Activated CD4-positive, alpha-beta memory T cell treated with anti-CD3 and anti-CD28 coated beads for 36 hours (primary cell): ENCODE measurements around the gene ZNF329. TPM values are rescaled to one million over a fixed set of nuclear protein-coding genes. Genes with fewer than 3 reads are reported as not detected.

Experiments used
- CTCF ChIA-PET: fragments of 350-600 bp; sonication (Branson Sonifier 250); formaldehyde crosslinking; loops from one replicate; lab custom pipeline; 2021; ENCODE audit warnings: antibody characterized with exemption, inconsistent platforms; lab: Charles Lee
- POLR2A ChIA-PET: fragments of 350-600 bp; sonication (Branson Sonifier 250); formaldehyde crosslinking; loops from one replicate; lab custom pipeline; 2021; ENCODE audit warnings: antibody characterized with exemption; lab: Charles Lee
- DNase-seq: peaks from one replicate; pipeline ENCODE4 v3.0.0-alpha.2; 2020
- H3K27ac Mint-ChIP-seq: one replicate; pipeline ENCODE4 v1.8.0; 2021; ENCODE audit warnings: mixed read lengths
- H3K27me3 Mint-ChIP-seq: one replicate; pipeline ENCODE4 v1.8.0; 2021; ENCODE audit warnings: mixed read lengths
- H3K36me3 Mint-ChIP-seq: one replicate; pipeline ENCODE4 v1.8.0; 2021; ENCODE audit warnings: mixed read lengths
- H3K4me1 Mint-ChIP-seq: one replicate; pipeline ENCODE4 v1.8.0; 2021; ENCODE audit warnings: low read depth, mixed read lengths
- H3K4me3 Mint-ChIP-seq: one replicate; pipeline ENCODE4 v1.8.0; 2021; ENCODE audit warnings: mild to moderate bottlenecking, mixed read lengths
- H3K9me3 Mint-ChIP-seq: one replicate; pipeline ENCODE4 v1.8.0; 2021; ENCODE audit warnings: mixed read lengths
- intact Hi-C: fragments of 100-400 bp; cut with micrococcal nuclease; formaldehyde crosslinking; loops from one replicate; pipeline ENCODE4 v1.15.1; 2023
- total RNA-seq, 2 experiments: library from RNA; stranded (reverse); gene quantifications; one replicate each; pipeline ENCODE4 v1.2.3, GENCODE V29; 2021

Gene ZNF329
- total RNA-seq, 2 experiments from 2014 or later, result 4.2 to 4.4 TPM

DNA sequence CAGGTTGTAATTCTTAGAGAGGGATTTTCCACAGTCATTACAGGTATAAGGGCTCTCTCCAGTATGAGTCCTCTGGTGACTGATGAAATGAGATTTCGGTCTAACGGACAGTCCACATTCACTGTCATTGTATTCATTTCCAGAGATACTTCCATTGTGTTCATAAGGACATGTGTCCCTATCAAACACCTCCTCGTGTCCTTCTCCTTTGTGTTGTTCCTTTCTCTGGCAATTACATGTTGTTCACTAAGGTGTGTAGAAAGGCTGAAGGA is 42.1 kb downstream of the ZNF329 start:
- peaks cover 73% of the 10 kb centered on the region for H3K9me3 Mint-ChIP-seq
- H3K36me3 Mint-ChIP-seq, result peaks cover 52% of the 10 kb centered on the region
- no peak overlapping the region for H3K27ac Mint-ChIP-seq
- intact Hi-C loops, result no loop called here
- H3K4me1 Mint-ChIP-seq, result no peaks in the 10 kb centered on the region
- H3K4me3 Mint-ChIP-seq, result no peak overlapping the region
- DNase-seq, result no peak
- ChIA-PET POLR2A (no interaction called here), CTCF (no interaction called here)
- H3K27me3 Mint-ChIP-seq, result no peaks in the 10 kb centered on the region

DNA sequence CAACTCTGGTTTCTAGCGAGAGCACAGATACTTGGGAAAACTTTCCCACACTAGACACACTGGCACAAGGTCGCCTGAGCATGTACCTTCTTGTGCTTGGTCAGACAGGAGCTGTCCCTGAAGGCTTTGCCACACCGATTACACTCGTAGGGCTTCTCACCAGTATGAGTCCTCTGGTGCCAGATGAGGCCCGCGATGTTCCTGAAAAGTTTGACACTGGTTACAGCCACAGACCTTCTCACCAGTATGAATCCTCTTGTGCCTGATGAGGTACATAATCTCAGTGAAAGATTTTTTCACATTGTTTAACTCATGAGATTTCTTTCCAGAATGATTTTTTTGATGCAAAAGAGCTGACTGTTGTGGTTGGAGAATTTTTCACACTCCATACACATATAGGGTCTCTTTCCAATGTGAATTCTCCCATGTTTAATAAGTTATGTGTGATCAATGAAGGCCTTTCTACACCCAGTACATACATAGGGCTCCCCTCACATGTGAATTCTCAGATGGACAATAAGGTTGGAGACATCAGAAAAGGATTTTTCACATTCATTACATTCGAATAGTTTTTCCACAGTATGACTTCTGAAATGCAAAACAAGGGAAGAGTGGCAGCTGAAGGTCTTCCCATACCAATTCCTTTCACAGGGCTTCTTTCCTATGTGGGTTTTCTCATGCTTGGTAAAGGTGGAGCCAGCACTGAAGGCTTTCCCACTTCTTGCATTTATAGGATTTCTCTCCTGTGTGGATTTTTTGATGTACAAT is 42.6 kb downstream of the ZNF329 start:
- peaks cover 73% of the 10 kb centered on the region for H3K9me3 Mint-ChIP-seq
- H3K36me3 Mint-ChIP-seq, result peaks cover 53% of the 10 kb centered on the region
- ChIA-PET POLR2A (no interaction called here), CTCF (no interaction called here)
- H3K4me3 Mint-ChIP-seq, result no peak overlapping the region
- intact Hi-C loops, result no loop called here
- no peaks in the 10 kb centered on the region for H3K27me3 Mint-ChIP-seq
- H3K4me1 Mint-ChIP-seq, result no peaks in the 10 kb centered on the region
- DNase-seq, result no peak
- no peak overlapping the region for H3K27ac Mint-ChIP-seq

DNA sequence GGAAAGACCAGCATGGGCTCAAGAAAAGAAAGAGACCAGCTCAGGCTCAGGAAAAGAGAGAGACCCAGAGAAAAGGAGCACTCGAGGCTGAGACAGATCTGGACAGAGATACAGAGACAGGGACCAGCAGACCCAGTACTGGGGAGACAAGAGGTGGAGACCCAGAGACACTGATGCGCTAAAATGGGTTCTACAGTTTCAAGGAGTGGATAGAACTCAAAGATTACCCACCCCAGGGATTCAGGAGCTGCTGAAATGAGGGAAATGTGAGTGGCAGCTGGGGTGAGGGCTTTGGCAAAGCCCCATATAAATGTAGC is 51.9 kb downstream of the ZNF329 start:
- peaks cover 43% of the 10 kb centered on the region for H3K9me3 Mint-ChIP-seq
- POLR2A ChIA-PET, result no interaction called here
- CTCF ChIA-PET, result no interaction called here
- H3K4me1 Mint-ChIP-seq, result peaks cover 11% of the 10 kb centered on the region
- intact Hi-C loops, result loop anchor here (2.0 kb wide), 2 partner anchors 56 to 96 kb away; partner anchors contain the start of gene ZNF606
- peak overlapping the region; percentile 92 for H3K27ac Mint-ChIP-seq
- peaks cover 29% of the 10 kb centered on the region for H3K36me3 Mint-ChIP-seq
- no peaks in the 10 kb centered on the region for H3K27me3 Mint-ChIP-seq
- DNase-seq, result no peak
- H3K4me3 Mint-ChIP-seq, result peak overlapping the region; percentile 77

DNA sequence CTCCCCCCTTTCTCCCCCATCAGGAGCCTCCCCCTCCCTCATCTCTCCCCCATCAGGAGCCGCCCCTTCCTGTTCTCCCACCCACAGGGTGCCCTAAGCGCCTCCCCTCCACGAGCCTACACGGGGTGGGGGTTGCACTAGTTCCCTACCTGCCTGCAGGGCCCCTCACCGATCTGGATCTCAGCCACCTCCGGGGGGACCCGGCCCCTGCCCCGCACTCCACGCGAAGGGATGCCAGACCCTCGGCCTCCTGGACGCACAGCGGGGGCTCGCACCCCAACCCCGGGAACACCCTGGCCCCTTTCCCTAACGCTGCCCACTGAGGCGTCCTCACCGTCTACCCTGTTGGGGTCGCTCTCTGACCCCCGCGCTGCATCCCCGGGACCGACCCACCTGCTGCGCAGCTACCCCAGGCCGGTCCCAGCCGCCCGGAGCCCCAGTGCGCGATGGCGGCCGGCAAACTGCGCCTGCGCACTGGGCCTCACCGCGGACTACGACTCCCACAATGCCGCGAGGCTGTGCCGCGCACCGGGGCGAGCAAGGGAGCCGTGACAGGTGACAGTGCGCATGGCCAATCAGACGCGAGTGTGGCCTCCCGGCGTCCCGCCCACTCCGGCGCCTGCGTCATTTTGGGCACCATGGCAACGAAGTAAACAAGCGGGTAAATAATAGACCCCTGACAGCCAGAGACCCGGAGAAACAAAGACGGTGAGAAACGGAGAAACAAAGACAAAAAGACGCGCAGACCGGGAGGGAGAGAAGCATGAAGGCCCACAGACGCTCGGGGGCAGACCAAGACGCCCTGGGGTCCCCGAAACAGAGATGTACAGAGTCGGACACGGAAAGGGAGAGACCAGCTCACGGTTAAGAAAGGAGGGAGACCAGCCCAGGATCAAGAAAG is 52.6 kb downstream of the ZNF329 start, which contains the start of gene ZSCAN18:
Gene ZSCAN18 (minus strand): TSS at position 451 of the 901 bp plus-strand sequence. CDS start 7,964 bp downstream, outside the sequence.
- peak; percentile 96 for DNase-seq
- Mint-ChIP-seq H3K4me1 (peaks cover 11% of the 10 kb centered on the region), H3K36me3 (peaks cover 27% of the 10 kb centered on the region), H3K27ac (peak within 1 kb of the TSS; percentile 92), H3K4me3 (peak within 1 kb of the TSS; percentile 77), H3K9me3 (peaks cover 43% of the 10 kb centered on the region), H3K27me3 (no peaks in the 10 kb centered on the region)
- CTCF ChIA-PET, result no interaction called here
- POLR2A ChIA-PET, result no interaction called here
- intact Hi-C loops, result loop anchor here (2.0 kb wide), 2 partner anchors 57 to 95 kb away; partner anchors contain the start of gene ZNF606

DNA sequence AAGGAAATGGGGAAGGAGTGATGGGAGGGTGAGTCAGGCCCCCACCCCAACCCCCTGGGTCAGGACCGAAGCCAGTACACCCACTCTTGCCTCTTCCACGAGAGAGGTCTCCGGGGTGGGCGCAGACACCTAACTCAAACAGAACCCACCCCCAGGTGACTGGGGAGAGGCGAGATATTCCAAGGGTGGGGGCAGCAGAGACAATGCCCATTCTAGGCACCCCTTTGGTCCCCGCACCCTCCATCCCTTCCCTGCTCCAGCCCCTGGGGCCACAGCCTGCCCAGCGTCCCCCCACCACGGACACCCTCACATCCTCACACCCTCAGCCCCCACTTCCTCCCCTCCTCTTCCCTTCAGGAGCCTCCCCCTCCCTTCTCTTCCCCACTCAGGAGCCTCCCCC is 53.2 kb downstream of the ZNF329 start:
- no peak for DNase-seq
- H3K36me3 Mint-ChIP-seq, result peaks cover 26% of the 10 kb centered on the region
- H3K27me3 Mint-ChIP-seq, result no peaks in the 10 kb centered on the region
- intact Hi-C loops, result no loop called here
- H3K27ac Mint-ChIP-seq, result no peak overlapping the region
- peaks cover 11% of the 10 kb centered on the region for H3K4me1 Mint-ChIP-seq
- H3K9me3 Mint-ChIP-seq, result peaks cover 41% of the 10 kb centered on the region
- CTCF ChIA-PET, result no interaction called here
- H3K4me3 Mint-ChIP-seq, result peak overlapping the region; percentile 57
- POLR2A ChIA-PET, result no interaction called here

DNA sequence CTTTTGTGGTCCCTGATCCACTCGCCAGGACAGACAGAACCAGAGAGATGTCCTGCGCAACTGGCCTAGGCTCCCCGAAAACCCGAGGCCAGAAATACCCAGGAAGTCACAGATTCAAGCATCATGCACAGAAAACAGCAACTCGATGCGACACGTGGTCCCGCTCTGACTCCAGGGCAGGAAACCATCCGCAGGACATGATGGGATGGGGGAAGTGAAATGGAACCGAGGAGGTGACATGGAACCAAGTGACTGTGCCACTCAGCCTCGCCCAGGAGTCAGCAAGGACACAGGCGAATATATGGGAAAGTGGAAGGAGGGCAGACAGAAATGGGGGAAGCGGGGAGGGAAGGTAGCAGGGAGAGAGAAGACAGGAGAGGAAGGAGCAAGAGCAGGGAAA is 53.7 kb downstream of the ZNF329 start:
- Mint-ChIP-seq H3K36me3 (peaks cover 27% of the 10 kb centered on the region), H3K27ac (peak overlapping the region; percentile 13), H3K9me3 (peaks cover 42% of the 10 kb centered on the region), H3K27me3 (no peaks in the 10 kb centered on the region), H3K4me1 (peaks cover 11% of the 10 kb centered on the region), H3K4me3 (peak overlapping the region; percentile 57)
- ChIA-PET CTCF (no interaction called here), POLR2A (no interaction called here)
- DNase-seq, result no peak
- intact Hi-C loops, result no loop called here

DNA sequence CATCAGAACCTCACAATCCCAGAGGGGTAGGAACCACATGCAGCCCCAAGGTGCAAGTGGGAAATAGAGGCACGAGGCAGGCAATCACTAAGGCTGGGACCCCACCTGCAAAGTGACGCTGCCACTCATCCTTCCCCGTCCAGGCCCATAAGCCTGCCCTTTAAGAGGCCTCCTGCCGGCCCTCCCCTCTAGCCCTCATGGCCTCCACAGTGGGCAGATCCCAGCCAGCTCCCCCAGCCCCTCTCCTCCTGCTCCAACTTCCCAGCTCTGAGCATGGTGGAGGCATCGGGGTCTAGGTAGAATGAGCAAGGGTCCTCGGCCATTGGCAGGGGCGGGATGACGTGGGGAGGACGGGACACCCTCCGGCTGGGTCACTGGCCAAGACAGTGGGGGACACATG is 55.3 kb downstream of the ZNF329 start:
- DNase-seq, result no peak
- intact Hi-C loops, result no loop called here
- Mint-ChIP-seq H3K36me3 (peaks cover 30% of the 10 kb centered on the region), H3K4me1 (peaks cover 11% of the 10 kb centered on the region), H3K4me3 (no peak overlapping the region), H3K9me3 (peaks cover 48% of the 10 kb centered on the region), H3K27me3 (no peaks in the 10 kb centered on the region), H3K27ac (no peak overlapping the region)
- CTCF ChIA-PET, result no interaction called here
- POLR2A ChIA-PET, result no interaction called here

DNA sequence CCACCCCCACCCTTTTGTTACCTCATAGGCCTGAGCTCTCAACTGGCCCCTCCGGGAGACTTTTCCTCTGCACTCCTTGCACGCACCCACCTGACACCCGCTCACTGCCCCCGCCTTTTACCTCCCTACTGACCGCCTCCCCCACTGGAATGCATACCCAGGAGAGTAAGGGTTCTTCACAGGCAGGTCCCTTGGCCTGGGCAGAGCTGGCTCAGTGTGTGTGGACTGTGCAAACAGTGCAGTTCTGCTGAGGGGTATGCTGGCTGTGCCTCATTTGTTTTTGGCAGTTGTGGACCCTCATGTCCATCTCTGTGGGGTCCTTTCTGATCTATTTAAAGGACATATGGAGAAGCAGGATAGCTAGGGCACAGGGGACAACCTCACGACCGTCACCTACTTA is 57.5 kb downstream of the ZNF329 start:
- H3K4me1 Mint-ChIP-seq, result peaks cover 5% of the 10 kb centered on the region
- ChIA-PET POLR2A (no interaction called here), CTCF (no interaction called here)
- peaks cover 27% of the 10 kb centered on the region for H3K36me3 Mint-ChIP-seq
- no peak overlapping the region for H3K4me3 Mint-ChIP-seq
- no peak for DNase-seq
- intact Hi-C loops, result no loop called here
- H3K9me3 Mint-ChIP-seq, result peaks cover 52% of the 10 kb centered on the region
- H3K27me3 Mint-ChIP-seq, result no peaks in the 10 kb centered on the region
- H3K27ac Mint-ChIP-seq, result no peak overlapping the region

DNA sequence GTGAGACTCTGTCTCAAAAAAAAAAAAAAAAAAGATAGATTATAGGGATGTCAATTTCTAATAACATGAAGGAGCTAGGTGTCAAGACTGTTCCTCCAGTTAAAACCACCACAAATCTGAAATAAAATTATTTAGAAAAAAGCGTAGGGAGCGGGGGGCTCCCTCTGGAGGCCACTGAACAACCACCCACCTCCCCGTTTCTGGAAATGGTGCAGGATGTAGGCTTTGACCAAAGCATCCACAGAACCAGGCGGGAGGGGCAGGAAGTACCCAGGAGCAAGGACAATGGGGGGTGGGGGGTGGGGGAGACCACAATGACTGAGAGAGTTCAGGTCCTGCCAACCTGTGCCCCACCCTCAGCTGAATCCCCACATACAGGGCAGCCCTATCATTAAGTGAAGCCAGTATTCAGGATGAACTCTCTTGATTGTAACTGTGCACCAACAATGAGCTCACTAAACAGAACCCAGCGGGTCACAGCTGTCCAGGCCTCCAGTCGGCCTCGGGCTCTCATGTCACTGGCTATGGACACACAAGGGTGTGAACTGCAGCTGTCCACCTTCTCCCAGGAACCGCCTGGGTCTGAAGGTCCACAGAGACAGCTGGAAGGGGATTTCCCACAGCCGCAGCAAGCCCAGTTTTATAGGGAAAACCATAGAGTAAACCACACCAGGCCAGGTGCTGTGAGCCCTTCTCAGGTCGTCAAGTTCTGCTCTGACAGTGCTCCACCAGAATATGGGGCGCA is 59.2 kb downstream of the ZNF329 start:
- POLR2A ChIA-PET, result no interaction called here
- CTCF ChIA-PET, result no interaction called here

DNA sequence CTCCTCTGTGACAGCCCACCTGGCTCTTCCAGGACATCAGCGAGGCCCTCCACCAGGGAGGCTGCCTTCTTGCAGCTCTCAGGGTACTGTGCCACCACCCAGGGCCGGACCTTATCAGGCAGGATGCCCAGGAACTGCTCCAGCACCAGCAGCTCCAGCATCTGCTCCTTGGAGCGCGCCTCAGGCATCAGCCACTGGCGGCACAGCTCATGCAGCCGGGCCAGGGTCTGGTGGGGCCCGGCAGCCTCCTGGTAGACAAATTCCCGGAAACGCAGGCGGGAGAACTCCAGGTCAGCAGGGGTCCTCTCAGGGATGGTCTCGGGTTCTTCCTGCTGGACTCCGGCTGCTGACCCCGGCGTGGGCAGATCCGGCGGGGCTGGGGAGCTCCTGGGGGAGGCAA is 60.7 kb downstream of the ZNF329 start:
- Mint-ChIP-seq H3K36me3 (peaks cover 32% of the 10 kb centered on the region), H3K27ac (no peak overlapping the region), H3K4me1 (no peaks in the 10 kb centered on the region), H3K9me3 (peaks cover 41% of the 10 kb centered on the region), H3K4me3 (no peak overlapping the region), H3K27me3 (no peaks in the 10 kb centered on the region)
- no peak for DNase-seq
- ChIA-PET CTCF (no interaction called here), POLR2A (no interaction called here)
- intact Hi-C loops, result no loop called here

More for the DNA sequence above, 59.2 kb downstream of the ZNF329 start:
- no peak overlapping the region for H3K27ac Mint-ChIP-seq
- DNase-seq, result no peak
- H3K4me3 Mint-ChIP-seq, result no peak overlapping the region
- no peaks in the 10 kb centered on the region for H3K27me3 Mint-ChIP-seq
- intact Hi-C loops, result no loop called here
- H3K36me3 Mint-ChIP-seq, result peaks cover 31% of the 10 kb centered on the region
- no peaks in the 10 kb centered on the region for H3K4me1 Mint-ChIP-seq
- peaks cover 49% of the 10 kb centered on the region for H3K9me3 Mint-ChIP-seq

DNA sequence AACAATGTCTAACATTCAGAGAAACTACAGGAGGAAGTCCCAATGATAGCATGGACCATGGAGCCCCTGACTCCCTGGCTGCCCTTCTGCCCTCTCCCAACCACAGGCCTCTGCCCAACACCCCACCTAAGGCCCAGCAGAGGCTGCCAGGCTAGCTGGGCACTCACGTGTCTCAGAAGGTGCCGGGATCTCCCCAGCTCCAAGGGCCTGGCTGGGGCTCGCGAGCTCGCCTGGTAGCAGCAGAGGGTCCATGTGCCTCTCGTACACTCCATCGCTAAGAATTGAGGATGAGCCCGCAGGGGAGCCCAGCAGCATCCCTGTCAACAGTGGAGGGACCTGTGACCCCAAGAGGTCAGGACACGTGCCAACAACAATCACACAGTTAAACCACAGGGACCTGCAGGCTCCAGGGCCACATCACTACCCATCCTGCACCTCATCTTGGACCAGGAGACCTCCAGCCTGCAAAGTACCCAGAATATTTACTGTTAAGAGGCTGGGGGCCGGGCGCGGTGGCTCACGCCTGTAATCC is 62.0 kb downstream of the ZNF329 start:
- DNase-seq, result no peak
- POLR2A ChIA-PET, result no interaction called here
- CTCF ChIA-PET, result no interaction called here
- Mint-ChIP-seq H3K27me3 (no peaks in the 10 kb centered on the region), H3K4me3 (no peak overlapping the region), H3K36me3 (peaks cover 34% of the 10 kb centered on the region), H3K9me3 (peaks cover 41% of the 10 kb centered on the region), H3K27ac (no peak overlapping the region), H3K4me1 (no peaks in the 10 kb centered on the region)
- intact Hi-C loops, result no loop called here
